Chondrocyte (in vitro differentiated cells): ENCODE results near the gene MCC. TPM values are rescaled to one million over a fixed set of nuclear protein-coding genes. Genes with fewer than 3 reads are reported as not detected.
"Not testable (repeated sequence)": the region's sequence is repeated elsewhere in the genome, so short reads cannot be mapped to it uniquely, and the experiment has no call there.

Source experiments
- DNase-seq: peaks from one replicate; pipeline ENCODE4 v3.0.0; 2021; ENCODE audit warnings: mixed read lengths, low spot score
- H3K27ac Mint-ChIP-seq: one replicate; pipeline ENCODE4 v1.8.0; 2021; ENCODE audit warnings: mild to moderate bottlenecking, moderate library complexity, mixed read lengths; ENCODE audit not compliant: unreplicated experiment
- H3K27me3 Mint-ChIP-seq: 2 replicates; pipeline ENCODE4 v1.8.0; 2021; ENCODE audit warnings: low read depth, mixed read lengths
- H3K36me3 Mint-ChIP-seq: 2 replicates; pipeline ENCODE4 v1.8.0; 2021; ENCODE audit warnings: low read depth, mixed read lengths
- H3K4me1 Mint-ChIP-seq: 2 replicates; pipeline ENCODE4 v1.8.0; 2021; ENCODE audit warnings: low read depth, mild to moderate bottlenecking, mixed read lengths
- H3K4me3 Mint-ChIP-seq: one replicate; pipeline ENCODE4 v1.8.0; 2021; ENCODE audit warnings: mild to moderate bottlenecking, moderate library complexity, mixed read lengths; ENCODE audit not compliant: unreplicated experiment
- H3K9me3 Mint-ChIP-seq: 2 replicates; pipeline ENCODE4 v1.8.0; 2021; ENCODE audit warnings: low read depth, mixed read lengths
- total RNA-seq: library from RNA; stranded (reverse); gene quantifications from 3 replicates; pipeline ENCODE4 v1.2.1, GENCODE V29; 2021
- TF ChIP-seq, protein P1 (sequence below): fragments of 200-600 bp; sonication (generic); IDR thresholded peaks from 2 replicates; pipeline ENCODE4 v1.5.0; 2021; ENCODE audit warnings: antibody characterized with exemption, mild to moderate bottlenecking, moderate library complexity

The MCC gene
- total RNA-seq, 1 donor from 2014 or later: 15.0 TPM

DNA sequence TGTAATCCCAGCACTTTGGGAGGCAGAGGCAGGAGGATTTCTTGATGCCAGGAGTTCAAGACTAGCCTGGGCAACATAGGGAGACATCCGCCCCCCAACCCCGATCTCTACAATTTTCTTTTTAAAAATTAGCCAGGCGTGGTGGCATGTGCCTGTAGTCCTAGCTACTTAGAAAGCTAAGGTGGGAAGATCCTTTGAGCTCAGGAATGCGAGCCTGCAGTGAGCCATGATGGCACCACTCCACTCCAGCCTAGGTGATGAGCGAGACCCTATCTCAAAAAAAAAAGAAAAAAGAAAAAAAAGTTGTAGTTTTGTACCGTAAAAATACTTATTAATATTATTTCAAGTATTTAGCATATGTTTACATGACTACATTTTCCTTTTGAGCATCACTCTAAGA is 82.7 kb downstream of the MCC start:
- peaks cover 1% of the 10 kb centered on the region for H3K36me3 Mint-ChIP-seq
- H3K4me3 Mint-ChIP-seq: no peak overlapping the region
- H3K27ac Mint-ChIP-seq: no peak overlapping the region
- H3K9me3 Mint-ChIP-seq: no peaks in the 10 kb centered on the region
- no peaks in the 10 kb centered on the region for H3K4me1 Mint-ChIP-seq
- H3K27me3 Mint-ChIP-seq: no peaks in the 10 kb centered on the region
- DNase-seq: no peak
- TF ChIP-seq, protein P1, sequence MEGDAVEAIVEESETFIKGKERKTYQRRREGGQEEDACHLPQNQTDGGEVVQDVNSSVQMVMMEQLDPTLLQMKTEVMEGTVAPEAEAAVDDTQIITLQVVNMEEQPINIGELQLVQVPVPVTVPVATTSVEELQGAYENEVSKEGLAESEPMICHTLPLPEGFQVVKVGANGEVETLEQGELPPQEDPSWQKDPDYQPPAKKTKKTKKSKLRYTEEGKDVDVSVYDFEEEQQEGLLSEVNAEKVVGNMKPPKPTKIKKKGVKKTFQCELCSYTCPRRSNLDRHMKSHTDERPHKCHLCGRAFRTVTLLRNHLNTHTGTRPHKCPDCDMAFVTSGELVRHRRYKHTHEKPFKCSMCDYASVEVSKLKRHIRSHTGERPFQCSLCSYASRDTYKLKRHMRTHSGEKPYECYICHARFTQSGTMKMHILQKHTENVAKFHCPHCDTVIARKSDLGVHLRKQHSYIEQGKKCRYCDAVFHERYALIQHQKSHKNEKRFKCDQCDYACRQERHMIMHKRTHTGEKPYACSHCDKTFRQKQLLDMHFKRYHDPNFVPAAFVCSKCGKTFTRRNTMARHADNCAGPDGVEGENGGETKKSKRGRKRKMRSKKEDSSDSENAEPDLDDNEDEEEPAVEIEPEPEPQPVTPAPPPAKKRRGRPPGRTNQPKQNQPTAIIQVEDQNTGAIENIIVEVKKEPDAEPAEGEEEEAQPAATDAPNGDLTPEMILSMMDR: no peak

DNA sequence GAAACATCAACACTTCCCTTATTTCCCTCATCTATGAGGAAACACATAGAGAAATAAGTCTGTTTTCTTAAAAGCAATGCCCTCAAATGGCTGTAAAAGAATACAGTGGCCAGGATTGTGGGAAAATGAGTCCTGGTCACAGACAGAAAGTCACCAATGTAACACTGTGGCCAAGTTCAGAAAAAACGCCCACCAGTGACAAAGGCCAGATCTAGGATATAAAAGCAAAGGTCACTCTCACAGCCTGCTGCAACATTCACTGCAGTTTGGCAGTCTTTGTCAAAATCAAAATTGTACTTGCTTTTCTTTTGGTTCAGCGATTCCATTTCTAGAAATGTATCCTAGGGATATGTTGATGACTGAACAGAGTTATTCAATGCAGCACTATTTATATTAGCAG is 84.0 kb downstream of the MCC start:
- no peak for DNase-seq
- TF ChIP-seq, protein P1: no peak
- Mint-ChIP-seq H3K36me3 (peaks cover 1% of the 10 kb centered on the region), H3K4me3 (no peak overlapping the region), H3K4me1 (no peaks in the 10 kb centered on the region), H3K27me3 (no peaks in the 10 kb centered on the region), H3K9me3 (no peaks in the 10 kb centered on the region), H3K27ac (no peak overlapping the region)

DNA sequence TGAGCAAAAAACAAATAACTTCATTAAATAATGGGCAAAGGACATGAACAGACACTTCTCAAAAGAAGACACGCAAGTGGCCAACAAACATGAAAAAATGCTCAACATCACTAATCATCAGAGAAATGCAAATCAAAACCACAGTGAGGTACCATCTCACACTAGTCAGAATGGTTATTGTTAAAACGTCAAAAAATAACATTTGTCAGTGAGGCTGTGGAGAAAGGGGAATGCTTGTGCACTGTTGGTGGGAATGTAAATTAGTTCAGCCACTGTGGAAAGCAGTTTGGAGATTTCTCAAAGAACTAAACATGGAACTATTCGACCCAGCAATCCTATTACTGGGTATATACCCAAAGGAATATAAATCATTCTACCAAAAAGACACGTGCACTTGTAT is 90.3 kb downstream of the MCC start:
- H3K4me3 Mint-ChIP-seq, H3K27ac Mint-ChIP-seq, DNase-seq, H3K9me3 Mint-ChIP-seq, H3K27me3 Mint-ChIP-seq, H3K4me1 Mint-ChIP-seq, H3K36me3 Mint-ChIP-seq: not testable (repeated sequence)

DNA sequence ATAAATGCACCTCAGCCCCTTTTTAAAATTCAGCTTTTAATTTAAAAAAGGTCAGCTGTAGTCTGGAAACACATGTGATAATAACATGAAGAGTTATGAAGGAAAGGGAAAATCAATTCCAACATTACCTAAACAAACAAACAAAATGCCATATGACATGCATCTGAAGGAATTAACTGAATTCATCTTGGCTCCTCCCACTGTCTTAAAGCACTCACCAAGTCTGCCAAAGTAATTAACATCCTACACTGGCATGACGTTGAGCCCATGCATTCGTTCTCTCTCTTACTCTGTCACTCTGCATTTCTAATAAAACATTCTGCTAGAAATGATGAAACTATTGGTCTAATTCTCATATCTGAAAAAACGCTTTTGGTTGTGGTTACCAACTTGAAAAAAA is 91.2 kb downstream of the MCC start:
- H3K36me3 Mint-ChIP-seq: no peaks in the 10 kb centered on the region
- H3K27me3 Mint-ChIP-seq: no peaks in the 10 kb centered on the region
- no peaks in the 10 kb centered on the region for H3K4me1 Mint-ChIP-seq
- H3K9me3 Mint-ChIP-seq: no peaks in the 10 kb centered on the region
- H3K27ac Mint-ChIP-seq: no peak overlapping the region
- TF ChIP-seq, protein P1: no peak
- no peak overlapping the region for H3K4me3 Mint-ChIP-seq
- DNase-seq: no peak

DNA sequence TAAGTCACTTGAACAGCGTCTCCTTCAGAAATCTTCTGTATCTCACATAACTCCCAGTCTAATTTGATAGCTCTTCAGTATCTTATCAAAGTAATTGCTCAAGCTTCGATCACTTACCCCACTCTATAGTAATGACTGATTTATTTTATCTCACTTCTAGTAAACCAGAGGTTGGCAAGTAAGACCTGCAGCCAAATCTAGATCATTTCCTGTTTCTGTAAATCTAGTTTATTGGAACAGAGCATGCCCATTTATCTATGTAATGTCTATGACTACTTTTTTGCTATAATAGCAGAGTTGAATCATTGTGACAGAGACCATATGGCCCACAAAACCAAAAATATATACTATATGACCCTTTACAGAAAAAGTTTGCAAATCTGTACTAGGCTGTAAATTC is 93.6 kb downstream of the MCC start:
- Mint-ChIP-seq H3K27ac (no peak overlapping the region), H3K4me1 (peaks cover 2% of the 10 kb centered on the region), H3K36me3 (no peaks in the 10 kb centered on the region), H3K4me3 (no peak overlapping the region), H3K27me3 (no peaks in the 10 kb centered on the region), H3K9me3 (no peaks in the 10 kb centered on the region)
- TF ChIP-seq, protein P1: no peak
- DNase-seq: no peak

DNA sequence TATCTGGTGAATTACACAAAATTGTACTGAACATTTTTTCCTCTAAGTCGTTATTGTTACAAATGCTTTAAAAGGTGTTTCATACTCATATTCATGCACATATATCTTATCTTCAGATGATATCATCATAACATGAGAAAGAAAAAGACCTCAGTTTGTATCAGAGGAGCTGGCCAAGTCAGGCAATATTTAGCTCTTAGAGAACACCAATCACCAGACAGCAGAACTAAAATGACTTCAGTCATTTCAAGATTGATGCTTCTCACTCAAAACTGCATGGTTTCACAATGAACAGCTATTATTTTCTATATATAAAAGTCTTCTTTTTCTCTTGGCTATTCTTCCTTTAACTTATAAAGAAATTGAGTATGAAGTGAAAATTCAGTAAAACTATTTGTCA is 98.0 kb downstream of the MCC start:
- Mint-ChIP-seq H3K9me3 (no peaks in the 10 kb centered on the region), H3K4me1 (peaks cover 6% of the 10 kb centered on the region), H3K27me3 (no peaks in the 10 kb centered on the region), H3K4me3 (no peak overlapping the region), H3K36me3 (no peaks in the 10 kb centered on the region), H3K27ac (no peak overlapping the region)
- TF ChIP-seq, protein P1: no peak
- DNase-seq: no peak
